Transverse colon (tissue), 4 donors: ENCODE measurements around the gene EFCAB8.

ENCODE experiments used
- EP300 ChIP-seq: sonication (generic); formaldehyde crosslinking; IDR thresholded peaks from one replicate; pipeline ENCODE4 v1.6.1; 2017; ENCODE audit warnings: antibody characterized with exemption, low read depth
- POLR2A ChIP-seq: fragments of 450-650 bp; IDR thresholded peaks from one replicate; pipeline ENCODE4 v1.6.1; 2016; ENCODE audit warnings: antibody characterized with exemption, mild to moderate bottlenecking, moderate library complexity
- POLR2AphosphoS5 ChIP-seq, 3 donors: sonication (generic); formaldehyde crosslinking; IDR thresholded peaks; one replicate each; pipeline ENCODE4 v1.6.1; 2016; ENCODE audit warnings: antibody characterized with exemption in 3 of 3
- TF ChIP-seq, protein P1 (sequence below), 5 experiments: fragments of 200-600 bp in 3 of 5; fragments of 450-650 bp in 2 of 5; sonication (generic) in 3 of 5; IDR thresholded peaks; 1 replicate in 2 of 5; 2 replicates in 3 of 5; pipeline ENCODE4 v1.5.1; 2016 to 2017; ENCODE audit warnings: antibody characterized with exemption in 5 of 5, inconsistent platforms in 3 of 5, mild to moderate bottlenecking in 2 of 5, moderate library complexity in 1 of 5

DNA sequence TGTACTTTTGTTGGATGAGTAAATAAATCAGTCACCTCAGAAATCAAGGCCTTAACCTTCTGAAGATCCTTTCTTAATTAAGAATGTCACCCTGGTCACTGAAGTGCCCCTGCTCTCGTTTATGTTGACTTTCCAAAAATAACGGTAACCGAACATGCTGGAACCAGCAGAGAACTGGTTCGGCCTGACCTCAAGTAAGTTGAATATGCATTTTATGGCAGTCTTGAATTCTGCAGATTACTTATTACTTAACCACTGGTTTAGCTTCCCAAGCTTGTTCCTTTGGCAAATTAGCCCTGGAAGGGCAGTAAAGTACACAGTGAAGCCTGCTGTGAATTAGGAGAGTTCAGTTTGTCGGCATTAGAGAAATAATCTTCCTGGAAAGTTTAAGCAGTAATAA lies 26.7 kb upstream of the EFCAB8 start:
- TF ChIP-seq, protein P1, sequence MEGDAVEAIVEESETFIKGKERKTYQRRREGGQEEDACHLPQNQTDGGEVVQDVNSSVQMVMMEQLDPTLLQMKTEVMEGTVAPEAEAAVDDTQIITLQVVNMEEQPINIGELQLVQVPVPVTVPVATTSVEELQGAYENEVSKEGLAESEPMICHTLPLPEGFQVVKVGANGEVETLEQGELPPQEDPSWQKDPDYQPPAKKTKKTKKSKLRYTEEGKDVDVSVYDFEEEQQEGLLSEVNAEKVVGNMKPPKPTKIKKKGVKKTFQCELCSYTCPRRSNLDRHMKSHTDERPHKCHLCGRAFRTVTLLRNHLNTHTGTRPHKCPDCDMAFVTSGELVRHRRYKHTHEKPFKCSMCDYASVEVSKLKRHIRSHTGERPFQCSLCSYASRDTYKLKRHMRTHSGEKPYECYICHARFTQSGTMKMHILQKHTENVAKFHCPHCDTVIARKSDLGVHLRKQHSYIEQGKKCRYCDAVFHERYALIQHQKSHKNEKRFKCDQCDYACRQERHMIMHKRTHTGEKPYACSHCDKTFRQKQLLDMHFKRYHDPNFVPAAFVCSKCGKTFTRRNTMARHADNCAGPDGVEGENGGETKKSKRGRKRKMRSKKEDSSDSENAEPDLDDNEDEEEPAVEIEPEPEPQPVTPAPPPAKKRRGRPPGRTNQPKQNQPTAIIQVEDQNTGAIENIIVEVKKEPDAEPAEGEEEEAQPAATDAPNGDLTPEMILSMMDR (IDR thresholded peaks at IDR 0.05), result no peak
- TF ChIP-seq EP300 (no peak), POLR2A (no peak), POLR2AphosphoS5 (IDR thresholded peaks at IDR 0.05) (no peak)
